HuH-7.5 (cell line): ENCODE data around the gene EIPR1.
"Not testable (repeated sequence)": the region's sequence is repeated elsewhere in the genome, so short reads cannot be mapped to it uniquely, and the experiment has no call there.

Experiments used
- DNase-seq: peaks from one replicate; pipeline ENCODE4 v3.0.0; 2011; ENCODE audit warnings: low spot score

Gene EIPR1

GRCh38 chr2:3192920-3193319 lies 184.7 kb downstream of the EIPR1 start:
- no peak for DNase-seq

- DNase-seq = no peak
These were observed 185.3 kb downstream of the EIPR1 start for GRCh38 chr2:3192281-3192818.

- DNase-seq = no peak
These were observed 187.7 kb downstream of the EIPR1 start for GRCh38 chr2:3189961-3190360.

- DNase-seq = no peak
These were observed 188.5 kb downstream of the EIPR1 start for GRCh38 chr2:3189076-3189591.

GRCh38 chr2:3188405-3188946 lies 189.1 kb downstream of the EIPR1 start:
- DNase-seq = no peak

GRCh38 chr2:3187467-3187866 lies 190.2 kb downstream of the EIPR1 start:
- no peak for DNase-seq

GRCh38 chr2:3186766-3187165 lies 190.9 kb downstream of the EIPR1 start:
- no peak for DNase-seq

GRCh38 chr2:3185910-3186309 lies 191.7 kb downstream of the EIPR1 start:
- DNase-seq = no peak

GRCh38 chr2:3185256-3185655 lies 192.4 kb downstream of the EIPR1 start:
- DNase-seq = no peak

GRCh38 chr2:3184167-3184566 lies 193.5 kb downstream of the EIPR1 start:
- no peak for DNase-seq

GRCh38 chr2:3183766-3184165 lies 193.9 kb downstream of the EIPR1 start:
- no peak for DNase-seq

- no peak for DNase-seq
These were observed 194.8 kb downstream of the EIPR1 start for GRCh38 chr2:3182848-3183247.

- DNase-seq = no peak
These were observed 196.1 kb downstream of the EIPR1 start for GRCh38 chr2:3181416-3182010.

- DNase-seq = not testable (repeated sequence)
These were observed 196.8 kb downstream of the EIPR1 start for GRCh38 chr2:3180909-3181221.

GRCh38 chr2:3180082-3180908 lies 197.3 kb downstream of the EIPR1 start:
- no peak for DNase-seq

GRCh38 chr2:3179626-3180025 lies 198.0 kb downstream of the EIPR1 start:
- DNase-seq = no peak

- DNase-seq = no peak
These were observed 198.4 kb downstream of the EIPR1 start for GRCh38 chr2:3179208-3179607.

- DNase-seq = no peak
These were observed 199.0 kb downstream of the EIPR1 start for GRCh38 chr2:3178578-3179031.

- no peak for DNase-seq
These were observed 199.6 kb downstream of the EIPR1 start for GRCh38 chr2:3177891-3178577.

GRCh38 chr2:3176869-3177255 lies 200.8 kb downstream of the EIPR1 start:
- DNase-seq = no peak

- DNase-seq = no peak
These were observed 201.3 kb downstream of the EIPR1 start for GRCh38 chr2:3176071-3176868.

GRCh38 chr2:3175568-3175955 lies 202.1 kb downstream of the EIPR1 start:
- DNase-seq = no peak
